ENCODE data around the gene LDB3.

The LDB3 gene

DNA sequence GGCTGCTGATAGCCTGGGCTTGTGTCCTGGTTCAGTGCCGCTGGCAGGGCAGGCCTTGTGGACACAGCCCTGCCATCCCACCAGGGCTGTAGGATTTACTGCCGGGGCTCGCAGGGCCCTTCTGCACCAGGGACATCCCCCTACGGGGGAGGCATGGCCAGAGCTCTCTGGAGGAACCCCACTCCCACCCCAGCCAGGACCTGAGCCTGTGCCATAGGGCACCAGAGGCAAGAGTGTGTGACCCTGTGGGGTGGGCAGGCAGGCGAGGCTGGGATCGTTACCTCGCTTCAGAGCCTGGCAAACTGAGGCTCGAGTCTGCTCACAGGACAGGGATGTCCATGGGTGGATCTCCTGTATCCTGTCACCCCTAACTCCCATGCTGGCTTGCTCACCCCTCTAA lies 2.6 kb downstream of the LDB3 start:
- Histone ChIP-seq H3K27ac (ENCODE audit: low read length) (no peak overlapping the region), H3K79me2 (ENCODE audit: insufficient read depth, low read length) (no peaks in the 10 kb centered on the region), H3K9ac (ENCODE audit: low read depth, low read length) (no peak overlapping the region), H2AFZ (ENCODE audit: low read depth, low read length) (no peak overlapping the region), H3K4me3 (ENCODE audit: low read depth in 1 of 2, low read length in 2 of 2) (no peak overlapping the region), H3K36me3 (ENCODE audit: insufficient read depth, low read length) (no peaks in the 10 kb centered on the region), H3K27me3 (ENCODE audit: insufficient read depth, low read length, poor library complexity) (no peaks in the 10 kb centered on the region), H4K20me1 (ENCODE audit: insufficient read depth, low read length) (no peaks in the 10 kb centered on the region; the same call in none of the 2 replicates), H3K4me1 (ENCODE audit: insufficient read depth, low read length) (no peaks in the 10 kb centered on the region), H3K9me3 (ENCODE audit: insufficient read depth, low read length, severe bottlenecking) (no peaks in the 10 kb centered on the region), H3K4me2 (ENCODE audit: insufficient read depth, low read length) (no peak overlapping the region)
- no peak for DNase-seq
- ATAC-seq (ENCODE audit: insufficient read depth, low read depth): no peak
- no peak for TF ChIP-seq EZH2 (IDR thresholded peaks at IDR 0.05; ENCODE audit: borderline replicate concordance, low read depth, low read length, severe bottlenecking)
- TF ChIP-seq, protein P1, sequence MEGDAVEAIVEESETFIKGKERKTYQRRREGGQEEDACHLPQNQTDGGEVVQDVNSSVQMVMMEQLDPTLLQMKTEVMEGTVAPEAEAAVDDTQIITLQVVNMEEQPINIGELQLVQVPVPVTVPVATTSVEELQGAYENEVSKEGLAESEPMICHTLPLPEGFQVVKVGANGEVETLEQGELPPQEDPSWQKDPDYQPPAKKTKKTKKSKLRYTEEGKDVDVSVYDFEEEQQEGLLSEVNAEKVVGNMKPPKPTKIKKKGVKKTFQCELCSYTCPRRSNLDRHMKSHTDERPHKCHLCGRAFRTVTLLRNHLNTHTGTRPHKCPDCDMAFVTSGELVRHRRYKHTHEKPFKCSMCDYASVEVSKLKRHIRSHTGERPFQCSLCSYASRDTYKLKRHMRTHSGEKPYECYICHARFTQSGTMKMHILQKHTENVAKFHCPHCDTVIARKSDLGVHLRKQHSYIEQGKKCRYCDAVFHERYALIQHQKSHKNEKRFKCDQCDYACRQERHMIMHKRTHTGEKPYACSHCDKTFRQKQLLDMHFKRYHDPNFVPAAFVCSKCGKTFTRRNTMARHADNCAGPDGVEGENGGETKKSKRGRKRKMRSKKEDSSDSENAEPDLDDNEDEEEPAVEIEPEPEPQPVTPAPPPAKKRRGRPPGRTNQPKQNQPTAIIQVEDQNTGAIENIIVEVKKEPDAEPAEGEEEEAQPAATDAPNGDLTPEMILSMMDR (IDR thresholded peaks at IDR 0.05; ENCODE audit: borderline replicate concordance, extremely low read depth, low read length, poor library complexity, severe bottlenecking): no peak

DNA sequence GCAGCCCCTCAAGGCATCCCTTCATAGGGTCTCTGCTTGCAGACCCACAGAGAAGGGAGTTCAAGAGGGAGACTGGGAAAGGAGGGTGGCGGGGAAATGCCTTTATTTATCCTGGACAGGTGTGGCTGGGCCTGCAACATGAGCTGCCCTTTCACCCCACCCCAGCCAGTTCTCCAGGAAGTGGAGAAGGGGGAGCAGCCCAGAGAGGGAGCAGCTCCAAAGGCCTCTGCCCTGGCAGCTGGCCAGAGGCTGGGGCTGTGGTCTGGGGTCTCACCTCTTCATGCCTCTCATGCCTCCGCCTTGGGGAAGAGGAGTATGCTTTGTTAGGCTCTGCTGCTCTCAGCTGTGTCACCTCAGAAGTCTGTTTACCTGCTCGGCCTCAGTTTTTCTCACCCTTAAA lies 3.1 kb downstream of the LDB3 start:
- Histone ChIP-seq H3K9me3 (ENCODE audit: insufficient read depth, low read length, severe bottlenecking) (no peaks in the 10 kb centered on the region), H3K79me2 (ENCODE audit: insufficient read depth, low read length) (no peaks in the 10 kb centered on the region), H3K27me3 (ENCODE audit: insufficient read depth, low read length, poor library complexity) (no peaks in the 10 kb centered on the region), H3K36me3 (ENCODE audit: insufficient read depth, low read length) (no peaks in the 10 kb centered on the region), H3K9ac (ENCODE audit: low read depth, low read length) (no peak overlapping the region), H3K4me2 (ENCODE audit: insufficient read depth, low read length) (no peak overlapping the region), H4K20me1 (ENCODE audit: insufficient read depth, low read length) (no peaks in the 10 kb centered on the region; the same call in none of the 2 replicates), H3K27ac (ENCODE audit: low read length) (no peak overlapping the region), H3K4me3 (ENCODE audit: low read depth in 1 of 2, low read length in 2 of 2) (no peak overlapping the region), H2AFZ (ENCODE audit: low read depth, low read length) (no peak overlapping the region), H3K4me1 (ENCODE audit: insufficient read depth, low read length) (no peaks in the 10 kb centered on the region)
- TF ChIP-seq EZH2 (IDR thresholded peaks at IDR 0.05; ENCODE audit: borderline replicate concordance, low read depth, low read length, severe bottlenecking): no peak
- TF ChIP-seq, protein P1 (IDR thresholded peaks at IDR 0.05; ENCODE audit: borderline replicate concordance, extremely low read depth, low read length, poor library complexity, severe bottlenecking): no peak
- DNase-seq: no peak
- ATAC-seq (ENCODE audit: insufficient read depth, low read depth): no peak

DNA sequence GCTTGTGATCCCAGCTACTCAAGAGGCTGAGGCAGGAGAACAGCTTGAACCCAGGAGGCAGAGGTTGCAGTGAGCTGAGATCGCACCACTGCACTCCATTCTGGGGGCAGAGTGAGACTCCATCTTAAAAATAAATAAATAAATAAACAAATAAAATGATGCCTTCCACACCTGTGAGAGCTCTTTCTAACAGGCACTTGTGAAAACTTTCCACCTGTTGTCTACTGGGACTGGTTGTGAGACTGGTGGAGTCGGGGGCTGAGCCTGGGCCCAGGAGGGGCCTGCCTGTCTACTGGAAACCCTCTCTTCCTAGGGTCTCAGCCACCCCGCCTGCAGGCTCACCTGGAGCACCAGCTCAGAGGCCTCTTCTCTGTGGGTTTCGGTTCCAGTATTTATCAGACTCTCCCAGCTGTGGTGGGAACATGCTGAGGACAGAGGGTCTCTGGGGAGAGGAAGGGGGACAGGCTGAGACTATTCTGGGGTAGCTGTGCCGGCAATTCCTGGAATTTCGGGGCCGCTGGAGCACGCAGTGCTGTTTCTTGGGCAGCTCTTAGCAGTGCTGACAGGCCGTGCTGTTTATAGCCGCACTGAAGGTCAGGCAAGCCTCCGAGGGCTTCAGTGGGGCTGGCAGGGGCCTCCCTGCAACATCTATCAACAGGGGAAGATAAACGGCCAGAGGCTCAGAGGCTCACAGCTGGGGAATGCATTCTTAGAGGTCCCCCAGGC lies 3.8 kb downstream of the LDB3 start:
- Histone ChIP-seq H3K4me3 (ENCODE audit: low read depth in 1 of 2, low read length in 2 of 2) (no peak overlapping the region), H3K27me3 (ENCODE audit: insufficient read depth, low read length, poor library complexity) (peaks cover 2% of the 10 kb centered on the region), H3K79me2 (ENCODE audit: insufficient read depth, low read length) (no peaks in the 10 kb centered on the region), H3K36me3 (ENCODE audit: insufficient read depth, low read length) (no peaks in the 10 kb centered on the region), H3K27ac (ENCODE audit: low read length) (no peak overlapping the region), H2AFZ (ENCODE audit: low read depth, low read length) (no peak overlapping the region), H4K20me1 (ENCODE audit: insufficient read depth, low read length) (no peaks in the 10 kb centered on the region; the same call in none of the 2 replicates), H3K4me1 (ENCODE audit: insufficient read depth, low read length) (no peaks in the 10 kb centered on the region), H3K9ac (ENCODE audit: low read depth, low read length) (no peak overlapping the region), H3K9me3 (ENCODE audit: insufficient read depth, low read length, severe bottlenecking) (no peaks in the 10 kb centered on the region), H3K4me2 (ENCODE audit: insufficient read depth, low read length) (no peak overlapping the region)
- ATAC-seq (ENCODE audit: insufficient read depth, low read depth): no peak
- no peak for TF ChIP-seq EZH2 (IDR thresholded peaks at IDR 0.05; ENCODE audit: borderline replicate concordance, low read depth, low read length, severe bottlenecking)
- TF ChIP-seq, protein P1 (IDR thresholded peaks at IDR 0.05; ENCODE audit: borderline replicate concordance, extremely low read depth, low read length, poor library complexity, severe bottlenecking): no peak
- no peak for DNase-seq
